ENCODE measurements around the gene IL17RE. TPM values are rescaled to one million over a fixed set of nuclear protein-coding genes. Genes with fewer than 3 reads are reported as not detected.

IL17RE gene
- polyA plus RNA-seq, 1 donor from 2014 or later: 0.52 TPM

GRCh38 chr3:9914559-9915253 lies 12.1 kb downstream of the IL17RE start:
- no peaks in the 10 kb centered on the region for H3K79me2 ChIP-seq (replicated peaks; ENCODE audit: insufficient read depth, low read length)
- no peak overlapping the region for H3K27ac ChIP-seq (ENCODE audit: low read length)
- H3K9me3 ChIP-seq (ENCODE audit: low read length): no peaks in the 10 kb centered on the region
- H3K9ac ChIP-seq (ENCODE audit: low read length): peak overlapping the region; percentile 20
- no peaks in the 10 kb centered on the region for H3K9me2 ChIP-seq (ENCODE audit: insufficient read depth, low read length)
- H3F3A ChIP-seq (ENCODE audit: insufficient read depth, low read length, poor library complexity, severe bottlenecking): no peaks in the 10 kb centered on the region
- H3K4me3 ChIP-seq (ENCODE audit: low read length): peak overlapping the region; percentile 62
- peaks cover 16% of the 10 kb centered on the region for H3K27me3 ChIP-seq (ENCODE audit: insufficient read depth, low read depth, low read length)
- no peaks in the 10 kb centered on the region for H4K20me1 ChIP-seq (ENCODE audit: insufficient read depth)
- no peak overlapping the region for H3K4me2 ChIP-seq (ENCODE audit: low read length)
- H3K36me3 ChIP-seq (ENCODE audit: insufficient read depth, low read length): no peaks in the 10 kb centered on the region
- TF ChIP-seq TAF1 (IDR thresholded peaks at IDR 0.05; ENCODE audit: low read depth): no peak
- TF ChIP-seq EP300 (conservative IDR thresholded peaks at IDR 0.05; ENCODE audit: poor library complexity, severe bottlenecking): no peak
- TF ChIP-seq REST (IDR thresholded peaks at IDR 0.05; ENCODE audit: borderline replicate concordance): no peak
- no peak for TF ChIP-seq CTCF (IDR thresholded peaks at IDR 0.05; ENCODE audit: poor library complexity, severe bottlenecking)
- TF ChIP-seq MXI1 (conservative IDR thresholded peaks at IDR 0.05; ENCODE audit: poor library complexity, severe bottlenecking): no peak
- TF ChIP-seq EZH2 (IDR thresholded peaks at IDR 0.05; ENCODE audit: borderline replicate concordance, insufficient read depth, low read length, poor library complexity, severe bottlenecking): no peak
- TF ChIP-seq SMC3 (conservative IDR thresholded peaks at IDR 0.05; ENCODE audit: poor library complexity): no peak
- TF ChIP-seq POLR2AphosphoS5 (IDR thresholded peaks at IDR 0.05): no peak
- no peak for TF ChIP-seq RAD21 (conservative IDR thresholded peaks at IDR 0.05)
- H2AFZ ChIP-seq (ENCODE audit: low read depth, low read length): no peak overlapping the region

- no peaks in the 10 kb centered on the region for H4K20me1 ChIP-seq (ENCODE audit: insufficient read depth)
- peak overlapping the region; percentile 62 for H3K4me3 ChIP-seq (ENCODE audit: low read length)
- TF ChIP-seq CTCF (IDR thresholded peaks at IDR 0.05; ENCODE audit: poor library complexity, severe bottlenecking) (peak; percentile 36), EZH2 (IDR thresholded peaks at IDR 0.05; ENCODE audit: borderline replicate concordance, insufficient read depth, low read length, poor library complexity, severe bottlenecking) (no peak), RAD21 (conservative IDR thresholded peaks at IDR 0.05) (no peak), TAF1 (IDR thresholded peaks at IDR 0.05; ENCODE audit: low read depth) (no peak), MXI1 (conservative IDR thresholded peaks at IDR 0.05; ENCODE audit: poor library complexity, severe bottlenecking) (peak; percentile 60), EP300 (conservative IDR thresholded peaks at IDR 0.05; ENCODE audit: poor library complexity, severe bottlenecking) (peak; percentile 12), SMC3 (conservative IDR thresholded peaks at IDR 0.05; ENCODE audit: poor library complexity) (peak; percentile 24), REST (IDR thresholded peaks at IDR 0.05; ENCODE audit: borderline replicate concordance) (no peak), POLR2AphosphoS5 (IDR thresholded peaks at IDR 0.05) (no peak)
- no peaks in the 10 kb centered on the region for H3K36me3 ChIP-seq (ENCODE audit: insufficient read depth, low read length)
- H3K79me2 ChIP-seq (replicated peaks; ENCODE audit: insufficient read depth, low read length): no peaks in the 10 kb centered on the region
- no peak overlapping the region for H3K27ac ChIP-seq (ENCODE audit: low read length)
- peaks cover 16% of the 10 kb centered on the region for H3K27me3 ChIP-seq (ENCODE audit: insufficient read depth, low read depth, low read length)
- no peaks in the 10 kb centered on the region for H3K9me3 ChIP-seq (ENCODE audit: low read length)
- peak overlapping the region; percentile 45 for H3K9ac ChIP-seq (ENCODE audit: low read length)
- H3K4me2 ChIP-seq (ENCODE audit: low read length): no peak overlapping the region
- no peaks in the 10 kb centered on the region for H3K9me2 ChIP-seq (ENCODE audit: insufficient read depth, low read length)
- H3F3A ChIP-seq (ENCODE audit: insufficient read depth, low read length, poor library complexity, severe bottlenecking): no peaks in the 10 kb centered on the region
- no peak overlapping the region for H2AFZ ChIP-seq (ENCODE audit: low read depth, low read length)
These were observed 12.8 kb downstream of the IL17RE start for GRCh38 chr3:9915254-9916141.

Measured in neural cell (in vitro differentiated cells).